Endometrium (tissue), 2 donors: ENCODE results near the gene CENPS.
"Not testable (repeated sequence)": the region's sequence is repeated elsewhere in the genome, so short reads cannot be mapped to it uniquely, and the experiment has no call there.

ENCODE experiments used
- FAIRE-seq: peaks from 2 replicates; lab custom pipeline; 2012; peaks lifted over from hg19 to GRCh38; lab: Jason Lieb, UNC
- donor health status: control.
- donor health status: control.

CENPS gene

DNA sequence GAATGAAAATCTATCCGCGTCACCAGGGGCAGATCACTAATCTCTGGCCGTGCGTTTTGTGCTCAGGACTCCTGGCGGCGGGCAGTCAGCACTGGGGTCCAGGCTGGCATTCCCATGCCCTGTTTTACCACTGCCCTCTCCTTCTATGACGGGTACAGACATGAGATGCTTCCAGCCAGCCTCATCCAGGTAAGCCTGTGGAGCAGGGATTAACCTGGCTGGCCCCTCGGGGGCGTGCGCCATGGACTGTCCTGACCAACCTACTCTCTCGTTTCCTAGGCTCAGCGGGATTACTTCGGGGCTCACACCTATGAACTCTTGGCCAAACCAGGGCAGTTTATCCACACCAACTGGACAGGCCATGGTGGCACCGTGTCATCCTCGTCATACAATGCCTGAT lies 10.9 kb upstream of the CENPS start:
- FAIRE-seq = no peak

DNA sequence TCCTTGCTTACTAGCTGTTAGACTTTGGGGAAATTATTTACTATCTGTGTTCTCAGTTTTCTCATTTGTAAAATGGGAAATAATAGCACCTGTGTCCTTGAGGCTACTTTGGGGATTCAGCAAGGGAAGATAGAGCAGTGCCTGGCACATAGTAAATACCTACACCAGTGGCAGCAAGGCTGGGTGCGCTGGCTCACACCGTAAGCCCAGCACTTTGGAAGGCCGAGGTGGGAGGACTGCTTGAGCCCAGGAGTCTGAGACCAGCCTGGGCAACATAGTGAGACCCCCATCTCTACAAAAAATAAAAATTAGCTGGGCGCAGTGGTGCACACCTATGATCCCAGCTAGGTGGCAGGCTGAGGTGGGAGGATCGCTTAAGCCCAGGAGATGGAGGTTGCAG lies 8.6 kb upstream of the CENPS start:
- no peak for FAIRE-seq

DNA sequence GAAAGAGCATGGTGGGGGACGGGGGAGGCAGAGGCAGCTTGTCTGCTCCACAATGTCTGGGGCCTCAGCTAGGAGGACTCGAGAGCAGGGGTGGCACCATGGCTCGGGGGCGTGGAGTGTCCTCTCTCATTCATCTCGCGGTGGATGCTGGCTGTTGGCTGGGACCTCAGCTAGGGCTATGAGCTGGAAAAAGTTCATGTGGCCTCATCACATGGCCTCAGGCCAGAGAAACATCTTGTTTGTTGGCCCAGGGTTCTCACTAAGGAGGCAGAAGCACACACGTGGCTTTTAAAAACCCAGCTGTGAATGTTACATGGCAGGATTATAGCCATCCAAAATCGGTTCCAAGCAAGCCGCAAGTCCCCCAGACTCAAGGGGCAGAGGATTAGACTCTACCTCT lies 6.2 kb upstream of the CENPS start:
- FAIRE-seq = no peak

DNA sequence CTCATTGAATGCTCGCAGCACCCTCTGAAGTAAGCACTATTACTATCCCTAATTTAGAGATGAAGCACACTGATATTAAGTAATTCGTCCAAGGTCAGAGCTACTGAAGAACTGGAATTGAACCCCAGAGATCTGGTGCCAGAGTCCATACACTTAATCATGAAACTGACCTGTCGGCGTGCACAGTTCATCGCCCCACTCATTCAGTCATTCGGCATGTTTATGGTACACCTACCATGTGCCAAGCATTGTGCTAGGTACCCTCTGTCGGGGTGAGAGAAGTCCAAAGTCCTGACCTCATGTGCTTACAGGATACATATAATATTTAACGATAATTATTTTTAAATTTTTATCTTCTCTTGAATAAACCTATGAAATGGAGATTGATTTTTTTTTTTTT lies 5.6 kb upstream of the CENPS start:
- no peak for FAIRE-seq

DNA sequence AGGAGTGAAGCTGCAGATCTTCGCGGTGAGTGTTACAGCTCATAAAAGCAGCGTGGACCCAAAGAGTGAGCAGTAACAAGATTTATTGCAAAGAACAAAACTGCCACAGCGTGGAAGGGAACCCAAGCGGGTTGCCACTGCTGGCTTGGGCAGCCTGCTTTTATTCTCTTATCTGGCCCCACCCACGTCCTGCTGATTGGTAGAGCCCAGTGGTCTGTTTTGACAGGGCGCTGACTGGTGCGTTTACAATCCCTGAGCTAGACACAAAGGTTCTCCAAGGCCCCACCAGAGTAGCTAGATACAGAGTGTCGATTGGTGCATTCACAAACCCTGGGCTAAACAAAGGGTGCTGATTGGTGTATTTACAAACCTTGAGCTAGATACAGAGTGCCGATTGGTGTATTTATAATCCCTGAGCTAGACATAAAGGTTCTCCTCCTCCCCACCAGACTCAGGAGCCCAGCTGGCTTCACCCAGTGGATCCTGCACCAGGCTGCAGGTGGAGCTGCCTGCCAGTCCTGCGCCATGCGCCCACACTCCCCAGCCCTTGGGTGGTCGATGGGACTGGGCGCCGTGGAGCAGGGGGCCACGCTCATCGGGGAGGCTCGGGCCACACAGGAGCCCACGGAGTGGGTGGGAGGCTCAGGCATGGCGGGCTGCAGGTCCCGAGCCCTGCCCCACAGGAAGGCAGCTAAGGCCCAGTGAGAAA lies 4.3 kb upstream of the CENPS start:
- FAIRE-seq = not testable (repeated sequence)

DNA sequence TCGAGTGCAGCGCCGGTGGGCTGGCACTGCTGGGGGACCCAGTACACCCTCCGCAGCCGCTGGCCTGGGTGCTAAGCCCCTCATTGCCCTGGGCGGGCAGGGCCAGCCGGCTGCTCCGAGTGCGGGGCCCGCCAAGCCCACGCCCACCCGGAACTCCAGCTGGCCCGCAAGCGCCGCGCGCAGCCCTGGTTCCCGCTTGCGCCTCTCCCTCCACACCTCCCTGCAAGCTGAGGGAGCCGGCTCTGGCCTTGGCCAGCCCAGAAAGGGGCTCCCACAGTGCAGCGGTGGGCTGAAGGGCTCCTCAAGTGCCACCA lies 3.7 kb upstream of the CENPS start:
- not testable (repeated sequence) for FAIRE-seq

DNA sequence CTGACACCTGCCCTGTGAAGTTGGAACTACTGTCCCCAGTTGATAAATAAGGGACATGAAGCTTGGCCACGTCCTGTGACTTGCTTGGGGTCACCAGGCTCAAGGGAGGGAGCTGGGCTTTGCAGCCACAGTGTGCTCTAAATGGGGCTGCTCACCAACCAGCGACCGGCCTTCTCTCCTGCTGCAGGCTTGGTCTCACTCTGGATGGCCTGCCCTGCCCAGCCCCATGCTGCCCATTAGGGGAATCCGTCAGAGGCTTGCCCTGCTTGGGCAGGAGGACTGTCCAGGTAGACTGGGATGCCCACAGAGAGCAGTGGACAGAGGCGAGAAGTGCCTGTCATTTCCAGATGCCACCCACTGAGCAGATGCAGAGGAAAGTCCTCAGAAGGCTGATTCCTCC lies 1.2 kb upstream of the CENPS start:
- FAIRE-seq = no peak

DNA sequence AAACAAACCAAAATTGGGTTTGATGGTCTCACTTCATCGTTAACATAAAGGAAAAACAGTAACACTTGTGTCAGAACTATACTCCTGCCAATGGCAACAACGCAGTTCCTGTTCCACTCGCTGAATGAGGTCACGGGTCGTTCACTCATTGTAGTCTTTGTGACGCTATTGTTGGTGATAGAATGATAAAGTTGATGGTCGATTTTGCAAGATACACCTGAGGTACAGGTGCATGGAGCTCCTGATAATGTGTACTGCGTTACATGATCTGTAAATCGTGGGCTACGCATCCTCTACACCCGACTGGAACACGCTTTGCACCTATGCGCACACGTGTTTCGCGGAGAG lies 391 bp upstream of the CENPS start:
- no peak for FAIRE-seq

DNA sequence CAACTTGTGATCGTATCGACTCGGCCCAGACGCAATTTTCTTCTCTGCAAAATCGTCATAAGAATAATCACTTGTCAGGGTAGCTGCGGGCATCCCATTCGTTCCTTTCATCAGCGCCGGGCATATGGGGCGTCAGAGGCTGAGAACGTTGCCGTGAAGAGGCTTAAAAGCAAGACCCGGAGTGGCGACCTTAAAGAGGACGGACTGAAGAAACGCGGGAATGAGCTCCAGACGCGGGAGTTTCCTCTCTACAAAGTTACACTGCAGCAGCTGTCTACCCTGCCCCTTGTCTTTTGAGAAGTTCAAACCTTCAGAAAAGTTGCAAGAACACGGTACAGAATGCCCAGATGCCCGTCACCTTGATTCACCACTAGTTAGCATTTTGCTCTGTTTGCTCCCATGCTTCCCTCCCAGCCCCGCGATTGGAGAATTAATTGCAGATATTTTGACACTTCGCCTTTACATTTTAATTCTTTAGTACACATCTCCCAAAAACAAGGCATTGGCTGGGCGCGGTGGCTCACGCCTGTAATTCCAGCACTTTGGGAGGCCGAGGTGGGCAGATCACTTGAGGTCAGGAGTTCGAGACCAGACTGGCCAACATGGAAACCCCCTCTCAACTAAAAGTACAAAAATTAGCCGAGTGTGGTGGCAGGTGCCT lies 967 bp downstream of the CENPS start:
- no peak for FAIRE-seq

DNA sequence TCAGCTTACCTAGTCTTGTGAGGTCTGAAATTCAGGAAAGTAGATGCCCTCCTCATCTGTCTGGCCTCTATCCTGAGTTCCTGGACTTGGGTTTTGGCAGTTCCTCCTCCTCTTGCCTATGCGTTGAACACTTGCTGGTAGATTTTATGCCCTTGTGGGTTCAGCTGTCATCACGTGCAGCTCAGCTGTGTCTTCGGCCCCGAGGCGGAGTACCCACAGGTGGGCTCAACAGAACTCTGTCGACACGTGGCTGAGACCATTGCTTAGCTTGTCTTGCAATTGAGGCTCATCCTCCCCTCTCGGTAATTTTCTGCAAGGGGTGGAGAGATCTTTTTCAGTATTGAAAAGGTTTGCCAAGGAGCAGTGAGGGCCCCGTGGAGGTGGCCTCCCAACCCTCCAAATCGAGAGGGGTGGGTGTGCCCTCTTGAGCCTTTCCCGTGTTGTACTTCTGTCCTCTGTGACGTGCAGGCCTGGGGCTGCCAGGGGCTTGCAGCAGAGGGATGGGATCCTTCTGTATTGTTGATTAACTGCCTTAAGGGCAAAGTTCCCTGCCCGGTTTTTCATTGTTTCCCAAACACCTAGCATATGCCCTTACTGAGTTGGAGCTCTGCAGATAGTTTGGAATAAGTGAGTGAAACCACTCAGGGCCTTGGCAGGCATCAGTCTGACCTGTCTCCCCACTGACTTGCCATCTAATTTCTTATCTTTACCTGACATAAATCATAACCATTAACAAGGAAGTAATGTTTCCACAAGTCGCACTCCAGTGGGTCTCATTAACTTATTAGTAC lies 2.9 kb downstream of the CENPS start:
- FAIRE-seq = no peak

DNA sequence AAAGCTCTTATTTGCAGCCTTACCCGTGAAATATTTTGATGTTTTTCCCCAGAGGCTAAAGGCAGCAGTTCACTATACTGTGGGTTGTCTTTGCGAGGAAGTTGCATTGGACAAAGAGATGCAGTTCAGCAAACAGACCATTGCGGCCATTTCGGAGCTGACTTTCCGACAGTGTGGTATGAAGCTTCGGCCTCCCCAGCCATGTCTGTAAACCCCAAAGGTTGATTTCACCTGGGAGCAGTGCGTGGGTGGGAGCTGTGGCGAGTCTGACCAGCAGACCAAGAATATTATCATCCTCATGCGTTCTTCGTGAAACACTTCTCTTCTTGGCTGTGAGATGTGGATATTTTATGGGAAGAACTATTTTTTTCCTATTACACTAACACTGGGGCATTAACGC lies 3.6 kb downstream of the CENPS start:
- FAIRE-seq = no peak

DNA sequence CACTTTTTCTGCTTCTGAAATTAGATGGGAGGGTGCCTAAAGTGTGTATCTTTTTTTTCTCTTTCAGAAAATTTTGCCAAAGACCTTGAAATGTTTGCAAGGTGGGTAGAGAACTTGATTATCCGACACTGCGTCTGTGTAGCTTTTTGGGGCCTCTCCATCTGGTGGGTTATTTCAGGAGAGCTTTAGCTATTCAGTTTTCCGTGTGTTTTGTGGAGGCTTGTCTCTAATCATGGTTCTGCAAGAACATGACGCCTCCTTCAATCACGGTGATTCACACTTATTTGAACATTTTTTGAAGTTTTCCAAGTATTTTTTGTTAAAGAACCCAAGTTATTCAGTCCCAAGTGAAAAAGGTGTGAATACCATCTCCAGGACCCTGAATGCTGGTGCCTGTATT lies 4.4 kb downstream of the CENPS start:
- no peak for FAIRE-seq

DNA sequence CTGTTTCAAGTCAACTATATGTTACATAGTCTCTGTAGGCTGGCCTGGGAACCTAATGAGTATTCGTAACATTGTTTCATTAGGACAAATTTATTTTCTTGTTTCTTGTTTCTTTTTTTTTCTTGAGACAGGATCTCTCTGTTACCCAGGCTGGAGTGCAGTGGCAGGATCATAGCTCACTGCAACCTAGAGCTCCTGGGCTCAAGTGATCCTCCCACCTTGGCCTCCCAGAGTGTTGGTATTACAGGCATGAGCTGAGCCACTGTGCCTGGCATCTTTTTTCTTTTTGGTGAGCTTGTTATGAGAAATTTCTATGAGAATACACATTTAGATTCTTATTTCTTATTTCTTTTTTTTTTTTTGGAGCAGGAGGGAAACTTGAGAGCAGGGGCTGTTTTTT lies 6.8 kb downstream of the CENPS start:
- FAIRE-seq = no peak

DNA sequence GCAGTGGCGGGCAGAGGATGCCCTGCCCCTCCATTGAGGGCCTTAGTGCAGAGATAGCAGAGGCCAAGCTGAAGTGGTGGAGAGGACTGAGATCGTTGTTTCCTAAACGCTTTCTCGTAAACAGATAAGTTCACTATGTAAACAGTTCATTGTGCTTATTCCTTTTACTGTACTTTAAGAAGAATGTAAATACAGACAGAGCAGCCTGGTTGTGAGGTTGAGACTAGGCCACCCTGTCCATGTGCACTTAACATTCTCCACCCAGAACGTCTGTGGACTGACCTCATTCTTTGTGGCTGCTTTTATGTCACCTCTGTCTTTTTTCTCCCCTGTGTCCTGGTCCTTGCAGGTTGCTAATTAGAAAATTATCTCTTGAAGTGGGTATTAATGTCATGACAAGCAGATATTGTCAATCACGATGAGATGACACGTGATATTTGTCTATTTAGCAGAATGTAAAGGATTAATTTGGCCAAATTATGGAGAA lies 8.5 kb downstream of the CENPS start:
- FAIRE-seq = no peak

DNA sequence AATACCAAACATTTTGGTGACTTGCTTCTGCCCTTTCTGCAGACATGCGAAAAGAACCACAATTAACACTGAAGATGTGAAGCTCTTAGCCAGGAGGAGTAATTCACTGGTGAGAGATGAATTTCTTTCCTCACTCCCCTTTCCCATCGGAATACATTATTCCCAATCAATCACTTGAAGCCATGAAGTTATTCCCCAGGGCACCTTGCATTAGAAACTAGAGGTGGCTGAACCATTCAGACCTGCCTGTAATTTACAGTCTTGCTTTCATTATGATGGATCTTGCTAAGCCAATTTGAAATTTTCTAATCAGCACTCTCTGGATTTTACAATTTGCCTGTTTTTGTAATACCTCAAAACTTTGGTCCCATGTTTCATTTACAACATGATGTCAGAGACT lies 10.1 kb downstream of the CENPS start:
- FAIRE-seq = no peak

DNA sequence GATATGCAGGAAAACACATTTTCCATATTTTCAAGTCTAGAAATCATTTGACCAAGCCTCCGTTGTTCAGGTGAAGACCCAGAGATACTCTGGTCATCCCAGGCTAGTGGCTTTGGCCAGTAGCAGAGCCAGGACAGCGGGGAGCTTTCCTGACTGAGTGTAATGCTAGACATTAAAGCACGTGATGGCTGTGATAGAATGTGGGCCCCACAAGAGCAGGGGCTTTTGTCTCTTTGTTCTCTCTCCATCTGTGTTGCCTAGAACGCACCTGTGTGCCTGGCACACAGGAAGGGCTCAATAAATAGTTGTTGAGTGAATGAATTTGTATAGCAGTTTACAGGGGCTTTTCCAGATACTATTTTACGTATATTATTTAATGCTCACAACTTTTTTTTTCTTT lies 10.6 kb downstream of the CENPS start:
- FAIRE-seq = no peak

DNA sequence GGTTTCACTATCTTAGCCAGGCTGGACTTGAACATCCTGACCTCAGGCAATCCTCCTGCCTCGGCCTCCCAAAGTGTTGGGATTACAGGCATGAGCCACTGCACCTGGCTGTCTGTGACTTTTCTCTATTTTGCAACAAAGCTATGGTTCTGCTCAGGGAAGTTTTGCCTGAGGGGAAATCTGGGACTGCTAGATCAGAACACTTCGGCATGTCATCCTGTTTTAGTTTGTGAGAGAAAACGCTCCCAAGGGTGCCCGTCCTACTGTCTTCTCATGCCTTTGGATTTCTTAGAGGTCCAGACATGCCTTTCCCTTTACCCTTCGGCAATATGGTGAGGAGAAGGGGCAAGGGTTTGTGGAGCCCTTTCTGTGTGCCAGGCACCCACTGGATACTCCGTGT lies 14.0 kb downstream of the CENPS start:
- FAIRE-seq = no peak

DNA sequence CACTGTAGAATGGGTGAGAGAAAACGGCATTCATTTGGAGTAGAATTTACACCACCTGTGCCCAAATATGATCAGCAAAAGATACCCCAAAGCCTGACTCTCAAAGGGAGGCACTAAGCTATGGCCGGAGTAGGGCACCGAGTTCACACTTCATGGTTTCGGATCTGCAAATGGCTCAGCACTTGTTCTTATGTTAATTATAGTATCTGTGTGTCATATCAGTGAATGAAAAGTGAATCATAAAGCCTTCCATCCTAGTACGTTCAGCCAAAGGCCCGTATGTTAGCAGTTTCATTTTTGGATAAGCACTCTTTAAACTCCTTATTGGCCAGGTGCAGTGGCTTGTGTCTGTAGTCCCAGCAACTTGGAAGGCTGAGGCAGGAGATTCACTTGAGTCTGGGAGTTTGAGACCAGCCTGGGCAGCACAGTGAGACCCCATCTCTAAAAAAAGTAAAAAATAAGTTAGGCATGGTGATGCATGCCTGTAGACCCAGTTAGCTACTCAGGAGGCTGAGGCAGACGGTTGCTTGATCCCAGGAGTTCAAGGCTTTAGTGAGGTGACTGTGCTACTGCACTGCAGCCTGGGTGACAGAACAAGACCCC lies 14.7 kb downstream of the CENPS start:
- FAIRE-seq = no peak

DNA sequence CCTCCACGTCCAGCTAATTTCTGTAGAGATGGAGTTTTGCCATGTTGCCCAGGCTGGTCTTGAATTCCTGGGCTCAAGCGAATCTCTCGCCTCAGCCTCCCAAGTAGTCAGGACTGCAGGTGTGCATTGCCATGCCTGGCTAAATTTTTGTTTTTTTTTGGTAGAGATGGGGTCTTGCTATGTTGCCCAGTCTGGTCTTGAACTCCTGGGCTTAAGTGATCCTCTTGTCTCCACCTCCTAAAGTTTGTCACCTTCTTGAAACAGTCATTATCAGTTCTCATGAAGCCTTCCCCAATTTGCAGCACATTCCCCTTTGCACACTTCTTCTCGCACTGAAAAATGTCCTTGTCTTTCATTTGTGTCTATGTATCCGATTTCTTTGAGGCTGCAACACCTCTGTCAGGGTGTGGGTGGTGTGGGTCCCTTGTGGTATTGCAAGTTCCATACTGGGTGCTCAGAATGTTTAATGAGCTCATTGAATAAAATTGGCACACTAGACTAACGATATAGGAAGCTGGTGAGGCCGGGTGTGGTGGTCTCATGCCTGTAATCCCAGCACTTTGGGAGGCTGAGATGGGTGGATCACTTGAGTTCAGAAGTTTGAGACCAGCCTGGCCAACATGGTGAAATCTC lies 16.7 kb downstream of the CENPS start:
- FAIRE-seq = no peak

DNA sequence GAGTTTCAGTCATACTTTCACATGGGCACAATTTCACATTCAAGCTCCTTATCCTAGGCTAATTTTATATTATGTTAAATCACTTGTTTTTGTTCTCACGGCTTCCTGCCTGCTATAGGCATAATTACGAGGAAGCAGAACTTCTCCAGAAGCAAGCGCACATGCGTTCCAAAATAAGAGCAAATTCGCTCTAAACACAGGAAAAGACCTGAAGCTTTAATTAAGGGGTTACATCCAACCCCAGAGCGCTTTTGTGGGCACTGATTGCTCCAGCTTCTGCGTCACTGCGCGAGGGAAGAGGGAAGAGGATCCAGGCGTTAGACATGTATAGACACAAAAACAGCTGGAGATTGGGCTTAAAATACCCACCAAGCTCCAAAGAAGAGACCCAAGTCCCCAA lies 19.5 kb downstream of the CENPS start, which contains the start of gene CORT:
TSS of gene CORT (plus strand) at position 281 of the 400 bp plus-strand sequence. CDS start 193 bp downstream, outside the sequence.
- no peak for FAIRE-seq

DNA sequence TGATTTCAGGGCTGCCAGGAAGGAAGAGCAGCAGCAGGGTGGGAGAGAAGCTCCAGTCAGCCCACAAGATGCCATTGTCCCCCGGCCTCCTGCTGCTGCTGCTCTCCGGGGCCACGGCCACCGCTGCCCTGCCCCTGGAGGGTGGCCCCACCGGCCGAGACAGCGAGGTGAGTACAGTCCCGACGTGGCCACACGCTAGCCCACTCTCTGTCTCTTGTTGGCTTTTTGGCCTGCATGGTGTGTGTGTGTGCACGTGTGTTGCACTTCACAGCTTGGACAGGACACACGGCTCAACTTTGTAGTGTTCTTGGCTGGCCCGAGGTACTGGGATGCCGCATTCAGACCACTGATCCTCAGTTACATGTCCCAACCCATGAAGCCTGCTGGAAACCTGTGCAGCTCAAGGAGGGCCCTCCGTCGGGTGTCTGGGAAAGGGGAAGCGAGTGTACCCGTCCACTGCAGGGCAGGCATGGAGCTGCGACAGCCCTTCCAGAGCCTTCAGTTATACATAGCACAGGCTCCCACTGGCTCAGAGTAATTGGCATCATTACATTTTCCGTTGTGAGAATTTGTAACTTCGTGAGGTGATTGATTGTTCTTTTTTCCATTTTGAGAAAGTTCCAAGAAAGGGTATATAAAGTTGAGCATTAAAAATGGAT lies 20.1 kb downstream of the CENPS start:
- FAIRE-seq = no peak

DNA sequence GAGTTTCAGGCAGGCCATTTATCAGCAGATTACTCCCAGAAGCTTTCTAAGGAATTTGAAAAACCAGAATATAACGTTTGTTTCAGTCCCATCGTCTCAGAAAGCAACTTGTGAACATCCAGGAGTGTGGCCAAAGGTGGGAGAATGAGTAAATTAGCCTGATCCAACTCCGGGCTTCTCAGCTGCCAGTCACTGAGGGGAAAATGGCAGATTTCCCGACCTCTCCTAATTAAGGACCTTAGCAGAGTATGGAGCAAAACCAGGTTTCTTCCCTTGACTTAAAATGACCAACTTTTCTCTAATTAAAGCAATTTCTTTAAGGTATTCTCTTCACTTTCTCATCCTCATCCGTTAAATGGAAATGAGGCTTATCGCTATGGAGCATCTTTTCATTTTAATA lies 20.6 kb downstream of the CENPS start:
- FAIRE-seq = no peak
